ENCODE data around the gene SUGCT. TPM values are rescaled to one million over a fixed set of nuclear protein-coding genes. Genes with fewer than 3 reads are reported as not detected.

The SUGCT gene
- total RNA-seq, 1 experiment from 2014 or later = 9.9 TPM

DNA sequence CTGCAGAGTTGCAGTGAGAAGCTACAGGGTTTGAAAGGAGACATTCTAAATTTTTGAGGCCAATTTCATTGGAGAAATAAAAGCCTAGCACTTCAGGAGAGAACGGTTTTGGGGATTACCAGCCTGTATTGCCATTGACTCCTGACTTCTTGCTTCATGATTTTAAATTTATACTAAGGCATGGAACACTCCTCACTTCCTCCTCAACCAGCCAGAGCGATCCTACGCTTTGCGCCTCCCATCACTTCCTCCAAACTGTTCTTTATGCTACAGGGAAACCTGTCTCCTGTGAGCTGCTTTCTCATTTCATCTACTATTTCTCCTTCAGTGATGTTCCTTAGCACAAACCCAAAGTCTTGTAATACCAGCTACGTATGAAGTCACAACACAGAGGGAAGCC is 495.1 kb downstream of the SUGCT start:
- Mint-ChIP-seq H3K4me1 (ENCODE audit: low read depth, unreplicated experiment) (peaks cover 8% of the 10 kb centered on the region), H3K36me3 (ENCODE audit: insufficient read depth, unreplicated experiment) (no peaks in the 10 kb centered on the region), H3K9me3 (ENCODE audit: unreplicated experiment) (no peaks in the 10 kb centered on the region), H3K4me3 (ENCODE audit: unreplicated experiment) (no peak overlapping the region), H3K27me3 (ENCODE audit: insufficient read depth, unreplicated experiment) (no peaks in the 10 kb centered on the region), H3K27ac (ENCODE audit: unreplicated experiment) (no peak overlapping the region)
- POLR2A ChIA-PET = no interaction called here
- CTCF ChIA-PET = no interaction called here
- H3K4me3 ChIP-seq (ENCODE audit: low read depth, low read length) = no peak overlapping the region
- no peak for DNase-seq
- H3K4me1 ChIP-seq = peaks cover 8% of the 10 kb centered on the region; the same call in 1 of the 2 replicates
- intact Hi-C loops (cut with micrococcal nuclease; ENCODE audit: unreplicated experiment) = loop anchor here (10.0 kb wide), 1 partner anchor 105 kb away; no protein-coding TSS in a partner anchor
- no peaks in the 10 kb centered on the region for H3K27me3 ChIP-seq (replicated peaks; ENCODE audit: control insufficient read depth, insufficient read depth, low read length)
- TF ChIP-seq, protein P1, sequence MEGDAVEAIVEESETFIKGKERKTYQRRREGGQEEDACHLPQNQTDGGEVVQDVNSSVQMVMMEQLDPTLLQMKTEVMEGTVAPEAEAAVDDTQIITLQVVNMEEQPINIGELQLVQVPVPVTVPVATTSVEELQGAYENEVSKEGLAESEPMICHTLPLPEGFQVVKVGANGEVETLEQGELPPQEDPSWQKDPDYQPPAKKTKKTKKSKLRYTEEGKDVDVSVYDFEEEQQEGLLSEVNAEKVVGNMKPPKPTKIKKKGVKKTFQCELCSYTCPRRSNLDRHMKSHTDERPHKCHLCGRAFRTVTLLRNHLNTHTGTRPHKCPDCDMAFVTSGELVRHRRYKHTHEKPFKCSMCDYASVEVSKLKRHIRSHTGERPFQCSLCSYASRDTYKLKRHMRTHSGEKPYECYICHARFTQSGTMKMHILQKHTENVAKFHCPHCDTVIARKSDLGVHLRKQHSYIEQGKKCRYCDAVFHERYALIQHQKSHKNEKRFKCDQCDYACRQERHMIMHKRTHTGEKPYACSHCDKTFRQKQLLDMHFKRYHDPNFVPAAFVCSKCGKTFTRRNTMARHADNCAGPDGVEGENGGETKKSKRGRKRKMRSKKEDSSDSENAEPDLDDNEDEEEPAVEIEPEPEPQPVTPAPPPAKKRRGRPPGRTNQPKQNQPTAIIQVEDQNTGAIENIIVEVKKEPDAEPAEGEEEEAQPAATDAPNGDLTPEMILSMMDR (IDR thresholded peaks at IDR 0.05; ENCODE audit: insufficient read depth in 1 of 2, low read depth in 1 of 2, low read length in 1 of 2, severe bottlenecking in 1 of 2, unreplicated experiment in 1 of 2) = no peak
- no peaks in the 10 kb centered on the region for H3K9me3 ChIP-seq
- no TSS peak for BruUV-seq (replicated peaks)
- H3K36me3 ChIP-seq (ENCODE audit: control insufficient read depth, insufficient read depth, low read length) = no peaks in the 10 kb centered on the region

DNA sequence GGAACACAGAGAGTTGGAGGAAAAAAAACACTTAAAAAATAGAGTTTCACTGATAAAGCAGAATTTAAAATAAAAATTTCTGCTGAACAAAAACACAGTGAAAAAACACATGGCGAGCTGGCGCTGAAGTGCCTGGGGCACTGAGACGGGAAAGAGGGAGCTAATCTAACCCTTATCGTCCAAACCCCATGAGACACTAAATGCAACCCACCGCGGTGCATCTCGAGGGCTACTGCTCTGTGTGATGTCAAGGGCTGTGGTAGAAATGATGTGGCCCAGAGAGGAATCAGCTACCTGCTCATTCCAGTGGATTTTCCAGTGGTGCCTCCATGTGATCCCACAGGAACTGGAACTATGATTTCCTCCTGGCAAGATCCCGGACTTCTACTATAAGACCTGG is 499.3 kb downstream of the SUGCT start:
- intact Hi-C loops (cut with micrococcal nuclease; ENCODE audit: unreplicated experiment) = no loop called here
- Mint-ChIP-seq H3K36me3 (ENCODE audit: insufficient read depth, unreplicated experiment) (no peaks in the 10 kb centered on the region), H3K27ac (ENCODE audit: unreplicated experiment) (no peak overlapping the region), H3K9me3 (ENCODE audit: unreplicated experiment) (no peaks in the 10 kb centered on the region), H3K27me3 (ENCODE audit: insufficient read depth, unreplicated experiment) (no peaks in the 10 kb centered on the region), H3K4me1 (ENCODE audit: low read depth, unreplicated experiment) (no peaks in the 10 kb centered on the region), H3K4me3 (ENCODE audit: unreplicated experiment) (no peak overlapping the region)
- TF ChIP-seq, protein P1 (IDR thresholded peaks at IDR 0.05; ENCODE audit: insufficient read depth in 1 of 2, low read depth in 1 of 2, low read length in 1 of 2, severe bottlenecking in 1 of 2, unreplicated experiment in 1 of 2) = no peak
- no peak for DNase-seq
- ChIA-PET POLR2A (no interaction called here), CTCF (no interaction called here)
- Histone ChIP-seq H3K4me1 (no peaks in the 10 kb centered on the region), H3K27me3 (replicated peaks; ENCODE audit: control insufficient read depth, insufficient read depth, low read length) (no peaks in the 10 kb centered on the region), H3K4me3 (ENCODE audit: low read depth, low read length) (no peak overlapping the region), H3K9me3 (no peaks in the 10 kb centered on the region), H3K36me3 (ENCODE audit: control insufficient read depth, insufficient read depth, low read length) (no peaks in the 10 kb centered on the region)
- no TSS peak for BruUV-seq (replicated peaks)

DNA sequence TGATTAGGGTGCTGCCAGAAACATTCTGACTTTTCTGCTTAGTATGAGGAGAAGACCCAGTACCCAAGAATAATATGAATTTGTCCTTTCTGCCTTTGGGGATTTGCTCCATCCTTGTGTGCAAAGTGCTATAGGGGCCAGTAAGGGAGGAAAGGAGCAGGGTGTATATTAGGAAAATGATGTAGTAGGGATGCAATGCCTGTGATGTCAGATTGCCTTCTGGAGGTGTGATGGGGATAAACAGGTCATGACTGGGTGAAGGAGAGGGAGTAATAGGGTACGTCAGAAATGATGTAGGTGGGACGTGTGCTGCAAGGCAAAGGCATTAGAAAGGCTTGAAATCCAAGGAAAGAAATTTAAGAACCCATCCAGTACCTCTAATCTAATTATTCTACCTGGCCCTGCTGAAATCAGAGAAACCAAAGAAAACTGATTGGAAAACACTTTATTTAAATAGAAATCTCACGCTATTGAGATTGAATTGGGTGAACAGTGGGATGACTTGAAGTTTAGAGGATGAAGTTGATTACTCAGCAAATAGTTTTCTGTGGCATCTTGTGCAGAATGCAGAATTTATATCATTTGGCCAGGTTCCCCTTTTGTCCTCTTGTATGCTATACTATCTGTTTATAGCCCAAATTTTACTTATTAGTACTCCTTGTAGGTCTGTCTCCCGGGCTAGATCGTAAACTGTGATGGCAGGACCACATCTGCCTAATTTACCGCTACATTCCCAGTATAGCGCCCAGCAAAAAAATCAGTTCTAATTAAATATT is 503.9 kb downstream of the SUGCT start:
- intact Hi-C loops (cut with micrococcal nuclease; ENCODE audit: unreplicated experiment) = no loop called here
- Histone ChIP-seq H3K4me3 (ENCODE audit: low read depth, low read length) (no peak overlapping the region), H3K36me3 (ENCODE audit: control insufficient read depth, insufficient read depth, low read length) (no peaks in the 10 kb centered on the region), H3K4me1 (no peaks in the 10 kb centered on the region), H3K27me3 (replicated peaks; ENCODE audit: control insufficient read depth, insufficient read depth, low read length) (no peaks in the 10 kb centered on the region), H3K9me3 (no peaks in the 10 kb centered on the region)
- Mint-ChIP-seq H3K4me1 (ENCODE audit: low read depth, unreplicated experiment) (no peaks in the 10 kb centered on the region), H3K36me3 (ENCODE audit: insufficient read depth, unreplicated experiment) (no peaks in the 10 kb centered on the region), H3K27ac (ENCODE audit: unreplicated experiment) (no peak overlapping the region), H3K27me3 (ENCODE audit: insufficient read depth, unreplicated experiment) (no peaks in the 10 kb centered on the region), H3K4me3 (ENCODE audit: unreplicated experiment) (no peak overlapping the region), H3K9me3 (ENCODE audit: unreplicated experiment) (no peaks in the 10 kb centered on the region)
- ChIA-PET POLR2A (no interaction called here), CTCF (no interaction called here)
- no TSS peak for BruUV-seq (replicated peaks)
- TF ChIP-seq, protein P1 (IDR thresholded peaks at IDR 0.05; ENCODE audit: insufficient read depth in 1 of 2, low read depth in 1 of 2, low read length in 1 of 2, severe bottlenecking in 1 of 2, unreplicated experiment in 1 of 2) = no peak
- no peak for DNase-seq
